Activated naive CD4-positive, alpha-beta T cell treated with anti-CD3 and anti-CD28 coated beads, Interleukin-2, amount 50 U/mL, for 16 hours (primary cell): ENCODE data around the gene SYT14.

ENCODE experiments used
- DNase-seq: peaks from one replicate; pipeline ENCODE4 v3.0.0-alpha.2; 2020

SYT14 gene

DNA sequence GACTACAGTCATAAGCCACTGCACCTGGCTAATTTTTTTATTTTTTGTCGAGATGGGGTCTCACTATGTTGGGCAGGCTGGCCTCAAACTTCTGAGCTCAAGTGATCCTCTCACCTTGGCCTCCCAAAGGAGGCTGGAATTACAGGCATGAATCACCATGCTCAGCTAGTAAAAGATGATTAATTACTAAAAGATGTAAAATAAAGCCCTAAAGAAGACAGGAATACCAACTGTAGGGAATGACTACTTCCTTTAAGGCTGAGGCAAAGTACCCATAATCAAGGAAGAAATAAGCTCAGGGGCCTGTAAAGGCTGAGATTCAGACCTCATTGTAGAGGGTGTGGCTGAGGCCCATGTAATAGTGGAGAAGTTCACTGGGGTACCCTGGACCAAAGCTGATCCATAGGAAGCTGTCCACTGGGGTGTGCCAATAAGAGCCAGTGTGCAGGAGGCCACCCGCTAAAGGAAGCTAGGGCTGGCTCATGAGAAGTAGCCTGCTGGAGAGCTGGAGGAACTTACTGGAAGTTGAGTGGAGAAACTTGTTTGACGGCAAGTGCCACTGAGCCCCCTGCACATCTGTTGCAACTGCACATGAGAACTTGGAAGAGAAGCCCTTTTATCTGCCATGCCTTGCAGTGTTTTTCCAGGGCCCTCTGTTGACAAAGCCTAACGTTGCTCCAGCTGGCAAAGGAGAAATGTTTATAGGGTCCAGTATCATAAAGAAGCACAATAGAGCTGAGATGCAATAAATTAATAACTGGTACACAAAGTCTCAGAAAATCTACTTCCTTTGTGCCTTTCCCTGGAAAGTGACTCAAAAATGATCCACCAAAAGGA lies 276.8 kb downstream of the SYT14 start:
- DNase-seq: no peak

DNA sequence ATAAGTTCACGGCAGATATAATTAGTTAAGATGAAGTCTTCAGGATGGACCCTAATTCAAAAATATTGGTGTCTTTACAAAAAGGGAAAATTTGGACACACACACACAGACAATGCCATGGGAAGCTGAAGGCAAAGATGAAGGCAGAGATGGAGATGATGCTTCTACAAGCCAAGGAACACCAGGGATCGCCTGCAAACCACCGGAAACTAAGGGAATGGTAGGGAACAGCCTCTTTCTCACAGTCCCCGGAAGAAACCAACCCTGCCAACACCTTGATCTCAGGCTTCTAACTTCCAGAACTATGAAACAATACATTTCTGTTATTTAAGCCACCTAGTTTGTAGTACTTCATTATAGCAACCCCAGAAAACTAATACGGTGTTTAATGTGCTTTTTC lies 279.5 kb downstream of the SYT14 start:
- DNase-seq: no peak

DNA sequence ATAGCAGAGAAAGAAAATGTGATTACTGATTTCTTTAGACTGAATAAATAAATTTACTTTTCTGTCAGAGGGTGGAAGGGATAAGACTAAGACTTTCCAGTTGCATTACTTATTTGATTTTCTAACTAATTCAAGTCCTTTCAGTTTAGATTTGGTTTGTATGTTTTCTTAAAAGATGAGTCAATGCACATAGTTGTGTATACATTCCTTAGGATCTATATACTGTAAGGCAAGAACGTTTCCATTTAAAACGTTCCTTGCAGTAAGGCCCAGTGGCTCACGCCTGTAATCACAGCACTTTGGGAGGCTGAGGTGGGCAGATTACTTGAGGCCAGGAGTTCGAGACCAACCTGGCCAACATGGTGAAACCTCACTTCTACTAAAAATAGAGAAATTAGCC lies 280.0 kb downstream of the SYT14 start:
- no peak for DNase-seq
